ENCODE measurements around the gene SLC39A7.

The SLC39A7 gene

GRCh38 chr6:33177552-33178446 is 22.9 kb upstream of the SLC39A7 start:
- no peaks in the 10 kb centered on the region for H3K27me3 Mint-ChIP-seq
- H3K4me1 Mint-ChIP-seq = peaks cover 4% of the 10 kb centered on the region
- H3K4me3 Mint-ChIP-seq = no peak overlapping the region
- H3K27ac Mint-ChIP-seq = no peak overlapping the region
- H3K36me3 Mint-ChIP-seq = peaks cover 5% of the 10 kb centered on the region
- H3K9me3 Mint-ChIP-seq = peaks cover 3% of the 10 kb centered on the region

GRCh38 chr6:33178755-33179475 is 21.8 kb upstream of the SLC39A7 start:
- H3K4me1 Mint-ChIP-seq = peaks cover 15% of the 10 kb centered on the region
- peaks cover 14% of the 10 kb centered on the region for H3K9me3 Mint-ChIP-seq
- H3K4me3 Mint-ChIP-seq = no peak overlapping the region
- no peaks in the 10 kb centered on the region for H3K27me3 Mint-ChIP-seq
- no peak overlapping the region for H3K27ac Mint-ChIP-seq
- peaks cover 15% of the 10 kb centered on the region for H3K36me3 Mint-ChIP-seq

DNA sequence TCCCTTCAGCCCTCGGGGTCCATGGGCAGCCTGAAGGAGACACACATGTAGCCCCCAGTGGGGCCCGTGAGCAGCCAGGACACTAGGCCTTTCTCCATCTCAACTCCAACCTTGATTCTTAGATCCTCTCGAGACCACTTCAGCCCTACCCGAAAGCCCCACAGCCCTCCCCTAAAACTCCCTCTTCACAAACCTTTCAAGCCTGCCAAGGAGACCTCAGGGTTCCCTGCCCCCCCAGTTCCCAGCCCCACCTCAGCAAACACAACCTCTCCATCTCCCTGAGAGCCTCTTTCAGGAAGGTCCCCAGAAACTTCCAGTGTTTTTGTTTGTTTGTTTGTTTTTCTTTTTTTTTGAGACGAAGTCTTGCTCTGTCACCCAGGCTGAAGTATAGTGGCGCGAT is 19.5 kb upstream of the SLC39A7 start:
- Mint-ChIP-seq H3K27ac (peak overlapping the region; percentile 55), H3K27me3 (no peaks in the 10 kb centered on the region), H3K36me3 (peaks cover 19% of the 10 kb centered on the region), H3K4me3 (no peak overlapping the region), H3K9me3 (peaks cover 14% of the 10 kb centered on the region), H3K4me1 (peaks cover 26% of the 10 kb centered on the region)

DNA sequence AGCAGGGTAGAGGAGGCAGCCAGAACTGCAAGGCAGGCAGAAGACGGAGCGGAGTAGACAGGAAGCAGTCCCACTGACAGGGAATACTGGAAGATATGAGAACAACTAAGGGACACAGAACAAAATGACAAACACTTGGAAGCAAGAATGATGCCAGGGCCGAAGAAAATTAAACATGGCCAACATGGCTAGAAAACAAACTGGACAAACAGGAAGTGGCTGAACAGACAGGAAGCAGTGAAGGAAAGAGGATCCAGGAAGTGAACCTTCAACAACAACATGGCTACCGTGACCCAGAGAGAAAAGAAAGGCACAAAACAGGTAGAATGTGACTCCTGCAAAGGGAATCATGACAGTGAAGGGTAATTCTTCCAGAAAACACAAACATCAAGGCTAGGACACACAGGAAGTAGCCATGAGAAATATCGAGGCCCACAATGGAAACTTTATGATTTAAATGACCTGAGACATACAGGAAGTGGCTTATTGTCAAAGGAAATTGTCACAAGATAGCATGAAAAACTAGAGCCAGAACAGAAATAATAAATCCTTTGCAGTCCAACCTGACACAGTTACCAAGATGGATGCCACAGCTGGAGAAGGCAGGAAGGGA is 17.5 kb upstream of the SLC39A7 start:
- Mint-ChIP-seq H3K27me3 (no peaks in the 10 kb centered on the region), H3K9me3 (peaks cover 14% of the 10 kb centered on the region), H3K27ac (peak overlapping the region; percentile 99), H3K4me1 (peaks cover 34% of the 10 kb centered on the region), H3K36me3 (peaks cover 22% of the 10 kb centered on the region), H3K4me3 (peak overlapping the region; percentile 70)

DNA sequence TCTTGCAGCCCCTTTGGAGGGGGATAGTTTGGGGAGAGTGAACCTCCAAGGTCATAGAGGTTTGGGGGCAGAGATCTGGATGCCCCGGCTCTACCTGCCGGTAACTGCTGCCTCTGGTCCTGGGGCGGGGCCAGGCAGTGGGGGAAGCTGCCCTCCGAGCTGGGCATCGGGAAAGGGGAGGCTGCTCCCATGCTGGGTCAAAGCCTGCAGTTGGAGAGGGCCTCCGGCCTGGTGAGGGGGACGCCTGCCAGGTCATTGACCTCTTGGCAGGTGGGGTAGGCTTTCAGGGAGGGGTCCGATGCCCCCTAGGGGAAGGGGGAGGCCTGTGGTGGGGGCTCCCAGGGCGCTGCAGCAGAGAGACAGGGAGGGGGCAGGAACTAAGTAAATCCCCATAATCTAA is 15.5 kb upstream of the SLC39A7 start:
- no peak overlapping the region for H3K27ac Mint-ChIP-seq
- H3K9me3 Mint-ChIP-seq = peaks cover 14% of the 10 kb centered on the region
- H3K4me3 Mint-ChIP-seq = no peak overlapping the region
- H3K27me3 Mint-ChIP-seq = peaks cover 3% of the 10 kb centered on the region
- H3K4me1 Mint-ChIP-seq = peaks cover 34% of the 10 kb centered on the region
- peaks cover 24% of the 10 kb centered on the region for H3K36me3 Mint-ChIP-seq

- peaks cover 24% of the 10 kb centered on the region for H3K36me3 Mint-ChIP-seq
- H3K4me1 Mint-ChIP-seq = peaks cover 34% of the 10 kb centered on the region
- H3K27ac Mint-ChIP-seq = no peak overlapping the region
- peaks cover 14% of the 10 kb centered on the region for H3K9me3 Mint-ChIP-seq
- H3K27me3 Mint-ChIP-seq = peaks cover 3% of the 10 kb centered on the region
- no peak overlapping the region for H3K4me3 Mint-ChIP-seq
These were observed 14.9 kb upstream of the SLC39A7 start for GRCh38 chr6:33185654-33186187.

DNA sequence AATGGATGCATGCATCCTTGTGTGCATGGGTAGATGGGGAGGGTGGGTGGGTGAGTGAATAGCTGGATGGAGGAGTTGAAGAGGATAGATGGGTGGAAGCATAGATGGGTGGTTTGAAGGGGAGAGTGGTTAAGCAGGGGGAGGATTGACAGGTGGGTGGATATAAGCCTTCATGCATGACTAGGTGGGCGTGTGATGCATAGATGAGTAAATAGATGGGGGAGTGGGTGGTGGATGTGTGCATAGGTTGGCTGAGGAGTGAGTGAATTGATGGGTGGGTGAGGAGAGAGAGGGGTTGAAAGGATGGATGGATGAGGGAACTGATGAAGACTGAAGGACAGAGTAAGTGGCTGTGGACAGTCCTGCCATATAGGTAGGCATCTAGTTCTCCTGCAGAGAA is 12.9 kb upstream of the SLC39A7 start:
- no peak overlapping the region for H3K4me3 Mint-ChIP-seq
- peaks cover 11% of the 10 kb centered on the region for H3K9me3 Mint-ChIP-seq

DNA sequence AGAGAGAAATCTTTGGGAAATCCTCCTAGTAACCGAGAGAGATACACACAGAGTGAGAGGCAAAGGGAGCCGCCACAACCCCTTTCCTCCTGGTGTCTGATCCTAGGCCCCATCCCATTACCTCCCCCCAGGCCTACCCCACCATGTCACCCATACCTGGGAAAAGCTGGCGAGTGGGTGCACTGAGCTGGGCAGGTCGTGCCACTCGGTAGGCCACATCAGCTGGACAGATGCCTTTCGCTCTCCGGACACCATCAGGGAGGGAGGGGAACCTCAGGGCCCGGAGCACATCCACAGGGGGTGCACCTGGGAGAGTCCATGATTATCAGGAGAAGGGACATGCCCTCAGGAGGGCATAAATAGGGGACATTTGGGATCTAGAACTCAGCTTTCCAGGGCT is 11.5 kb upstream of the SLC39A7 start:
- Mint-ChIP-seq H3K4me3 (no peak overlapping the region), H3K27me3 (peaks cover 5% of the 10 kb centered on the region), H3K4me1 (peaks cover 37% of the 10 kb centered on the region), H3K27ac (no peak overlapping the region), H3K9me3 (no peaks in the 10 kb centered on the region), H3K36me3 (peaks cover 11% of the 10 kb centered on the region)

More for the DNA sequence above, 12.9 kb upstream of the SLC39A7 start:
- peaks cover 5% of the 10 kb centered on the region for H3K27me3 Mint-ChIP-seq
- H3K4me1 Mint-ChIP-seq = peaks cover 41% of the 10 kb centered on the region
- H3K27ac Mint-ChIP-seq = no peak overlapping the region
- peaks cover 22% of the 10 kb centered on the region for H3K36me3 Mint-ChIP-seq

DNA sequence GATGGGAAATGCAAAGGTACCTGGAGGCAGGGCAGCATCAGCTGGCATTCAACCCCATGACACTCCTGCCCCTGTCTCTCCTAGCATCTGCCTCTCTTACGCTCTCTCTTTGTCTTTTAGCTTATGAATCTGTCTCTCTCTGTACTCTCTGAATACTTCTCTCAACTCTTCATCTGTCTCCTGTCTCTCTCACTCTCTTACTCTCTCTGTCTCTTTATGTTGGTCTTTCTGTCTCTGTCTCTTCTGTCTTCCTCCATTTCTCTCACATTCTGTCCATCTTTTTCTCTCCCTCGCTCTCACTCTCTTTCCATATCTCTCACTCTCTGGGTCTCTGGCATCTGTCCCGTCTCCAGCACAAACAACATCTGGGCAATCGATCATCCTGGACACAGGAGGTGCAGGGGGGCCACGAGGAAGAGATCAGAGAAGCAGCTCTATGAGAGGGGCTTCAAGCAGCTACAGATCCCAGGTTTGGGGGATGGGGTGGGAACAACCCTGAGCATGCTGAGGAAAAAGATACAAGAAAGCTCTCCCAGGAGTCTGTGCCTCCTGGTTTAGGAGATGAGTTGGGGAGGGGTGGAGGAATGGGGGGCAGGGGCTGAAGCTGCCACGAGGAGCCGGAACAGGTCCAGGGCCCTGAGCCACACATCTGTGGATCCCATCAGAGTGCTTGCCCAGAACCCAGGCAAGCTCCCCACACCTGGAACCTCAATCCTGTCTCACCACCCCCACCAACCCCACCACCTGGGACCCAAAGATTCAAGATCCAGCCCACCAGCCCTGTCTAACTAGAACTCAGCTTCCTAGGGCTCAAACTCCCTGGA is 10.8 kb upstream of the SLC39A7 start:
- Mint-ChIP-seq H3K27ac (no peak overlapping the region), H3K27me3 (peaks cover 5% of the 10 kb centered on the region), H3K36me3 (peaks cover 7% of the 10 kb centered on the region), H3K9me3 (no peaks in the 10 kb centered on the region), H3K4me3 (no peak overlapping the region), H3K4me1 (peaks cover 30% of the 10 kb centered on the region)

DNA sequence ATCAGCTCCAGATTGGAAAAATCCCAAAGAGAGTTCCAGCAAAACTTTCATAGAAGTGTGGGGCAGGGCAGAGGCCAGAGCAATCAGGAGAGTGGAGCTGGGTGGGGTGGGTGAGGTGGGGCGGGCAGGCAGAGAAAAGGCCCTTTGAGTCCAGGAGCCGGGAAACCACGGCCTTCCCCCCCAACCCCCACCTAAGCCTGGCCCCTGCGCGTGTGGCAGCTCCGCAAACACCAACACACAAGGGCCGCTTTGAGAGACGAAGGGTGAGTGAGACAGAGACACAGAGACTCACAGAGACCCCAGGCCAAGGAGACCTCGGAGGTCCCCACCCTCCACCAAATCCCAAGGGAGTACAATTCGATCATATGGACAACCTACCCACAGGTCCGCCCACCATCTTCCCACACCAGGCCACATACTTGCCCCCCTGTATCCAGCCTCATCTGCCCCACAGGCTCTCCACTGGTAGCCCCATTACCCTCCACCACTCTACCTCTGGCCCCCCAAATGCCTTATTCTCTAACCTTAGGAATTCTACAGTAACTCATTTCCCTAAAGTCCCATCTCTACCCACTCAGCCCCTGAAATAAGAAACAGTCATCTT is 10.1 kb upstream of the SLC39A7 start:
- no peaks in the 10 kb centered on the region for H3K9me3 Mint-ChIP-seq
- no peak overlapping the region for H3K27ac Mint-ChIP-seq
- peaks cover 28% of the 10 kb centered on the region for H3K4me1 Mint-ChIP-seq
- peaks cover 9% of the 10 kb centered on the region for H3K36me3 Mint-ChIP-seq
- peaks cover 5% of the 10 kb centered on the region for H3K27me3 Mint-ChIP-seq
- H3K4me3 Mint-ChIP-seq = no peak overlapping the region

DNA sequence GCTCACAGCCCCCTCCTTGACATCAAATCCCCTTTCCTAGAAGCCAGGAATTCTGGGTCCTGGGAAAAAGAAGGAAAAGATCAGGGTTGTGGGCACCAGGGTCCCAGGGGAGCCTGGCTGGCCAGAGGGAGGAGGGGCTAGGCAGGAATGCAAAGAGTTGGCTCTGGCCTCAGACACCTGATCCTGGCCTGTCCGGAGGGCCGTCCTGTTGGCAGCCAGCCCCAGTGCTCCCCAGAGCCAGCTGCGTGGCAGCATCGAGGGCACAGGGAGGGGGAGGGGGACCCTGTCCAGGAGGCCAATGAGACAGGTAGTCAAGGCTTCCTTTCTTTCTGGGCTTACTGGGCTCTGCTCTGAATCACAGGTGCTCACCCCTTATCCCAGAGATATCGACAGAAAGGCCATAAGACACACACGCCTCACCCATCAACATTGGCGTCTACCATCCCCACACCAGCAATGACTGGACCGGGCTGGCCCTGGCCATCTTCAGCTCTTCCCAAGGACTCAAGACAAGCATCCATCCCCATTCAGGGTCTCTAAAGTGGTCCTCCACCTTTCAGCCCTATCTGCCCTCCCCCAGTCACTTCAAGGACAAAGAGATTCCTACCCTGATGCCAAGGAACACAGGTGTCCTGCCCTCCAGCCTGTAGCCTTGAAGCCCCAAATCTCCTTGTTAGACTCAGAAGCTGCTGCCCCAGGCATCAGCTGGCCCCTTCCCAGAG is 9.1 kb upstream of the SLC39A7 start:
- H3K36me3 Mint-ChIP-seq = peaks cover 10% of the 10 kb centered on the region
- no peak overlapping the region for H3K27ac Mint-ChIP-seq
- peaks cover 30% of the 10 kb centered on the region for H3K4me1 Mint-ChIP-seq
- H3K27me3 Mint-ChIP-seq = peaks cover 5% of the 10 kb centered on the region
- no peaks in the 10 kb centered on the region for H3K9me3 Mint-ChIP-seq
- H3K4me3 Mint-ChIP-seq = no peak overlapping the region

GRCh38 chr6:33192105-33192646 is 8.5 kb upstream of the SLC39A7 start, which contains the start of gene COL11A2:
TSS of gene COL11A2 (minus strand) at chr6:33192467. CDS start at chr6:33192240, 227 bp downstream.
- H3K4me1 Mint-ChIP-seq = peaks cover 34% of the 10 kb centered on the region
- peak within 1 kb of the TSS; percentile 25 for H3K27ac Mint-ChIP-seq
- peak within 1 kb of the TSS; percentile 82 for H3K4me3 Mint-ChIP-seq
- peaks cover 10% of the 10 kb centered on the region for H3K36me3 Mint-ChIP-seq
- no peaks in the 10 kb centered on the region for H3K9me3 Mint-ChIP-seq
- peaks cover 5% of the 10 kb centered on the region for H3K27me3 Mint-ChIP-seq

GRCh38 chr6:33192671-33193602 is 7.7 kb upstream of the SLC39A7 start:
- Mint-ChIP-seq H3K4me3 (peak overlapping the region; percentile 82), H3K36me3 (peaks cover 8% of the 10 kb centered on the region)

More at GRCh38 chr6:33192671-33193602, 7.7 kb upstream of the SLC39A7 start:
- Mint-ChIP-seq H3K4me1 (peaks cover 35% of the 10 kb centered on the region), H3K9me3 (no peaks in the 10 kb centered on the region), H3K27me3 (peaks cover 5% of the 10 kb centered on the region), H3K27ac (peak overlapping the region; percentile 25)

Data from activated naive CD4-positive, alpha-beta T cell treated with anti-CD3 and anti-CD28 coated beads, Interleukin-2, amount 50 U/mL, for 24 hours (primary cell).